ENCODE data around the gene SLCO1C1.
A peak's percentile ranks its signal among the peaks of the same experiment; 100 is the strongest.

The SLCO1C1 gene, protein sequence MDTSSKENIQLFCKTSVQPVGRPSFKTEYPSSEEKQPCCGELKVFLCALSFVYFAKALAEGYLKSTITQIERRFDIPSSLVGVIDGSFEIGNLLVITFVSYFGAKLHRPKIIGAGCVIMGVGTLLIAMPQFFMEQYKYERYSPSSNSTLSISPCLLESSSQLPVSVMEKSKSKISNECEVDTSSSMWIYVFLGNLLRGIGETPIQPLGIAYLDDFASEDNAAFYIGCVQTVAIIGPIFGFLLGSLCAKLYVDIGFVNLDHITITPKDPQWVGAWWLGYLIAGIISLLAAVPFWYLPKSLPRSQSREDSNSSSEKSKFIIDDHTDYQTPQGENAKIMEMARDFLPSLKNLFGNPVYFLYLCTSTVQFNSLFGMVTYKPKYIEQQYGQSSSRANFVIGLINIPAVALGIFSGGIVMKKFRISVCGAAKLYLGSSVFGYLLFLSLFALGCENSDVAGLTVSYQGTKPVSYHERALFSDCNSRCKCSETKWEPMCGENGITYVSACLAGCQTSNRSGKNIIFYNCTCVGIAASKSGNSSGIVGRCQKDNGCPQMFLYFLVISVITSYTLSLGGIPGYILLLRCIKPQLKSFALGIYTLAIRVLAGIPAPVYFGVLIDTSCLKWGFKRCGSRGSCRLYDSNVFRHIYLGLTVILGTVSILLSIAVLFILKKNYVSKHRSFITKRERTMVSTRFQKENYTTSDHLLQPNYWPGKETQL

GRCh38 chr12:20695232-20695631 is at the start of gene SLCO1C1:
TSS of gene SLCO1C1 (plus strand) at chr12:20695332. CDS start at chr12:20699577, 4,245 bp downstream.
- no peak within 1 kb of the TSS for H3K9ac ChIP-seq (ENCODE audit: low read depth, low read length)
- H3K79me2 ChIP-seq (ENCODE audit: insufficient read depth, low read length) = no peaks in the 10 kb centered on the region
- TF ChIP-seq EZH2 (IDR thresholded peaks at IDR 0.05; ENCODE audit: borderline replicate concordance, low read depth, low read length, severe bottlenecking) (no peak), CTCF (IDR thresholded peaks at IDR 0.05; ENCODE audit: borderline replicate concordance, extremely low read depth, low read length, poor library complexity, severe bottlenecking) (no peak)
- H3K27ac ChIP-seq (ENCODE audit: low read length) = no peak within 1 kb of the TSS
- H2AFZ ChIP-seq (ENCODE audit: low read depth, low read length) = no peak within 1 kb of the TSS
- no peaks in the 10 kb centered on the region for H3K27me3 ChIP-seq (ENCODE audit: insufficient read depth, low read length, poor library complexity)
- H3K9me3 ChIP-seq (ENCODE audit: insufficient read depth, low read length, severe bottlenecking) = no peaks in the 10 kb centered on the region
- no peak for DNase-seq
- H3K4me1 ChIP-seq (ENCODE audit: insufficient read depth, low read length) = no peaks in the 10 kb centered on the region
- H3K4me3 ChIP-seq (ENCODE audit: low read depth in 1 of 2, low read length in 2 of 2) = no peak within 1 kb of the TSS
- H3K36me3 ChIP-seq (ENCODE audit: insufficient read depth, low read length) = no peaks in the 10 kb centered on the region
- no peaks in the 10 kb centered on the region for H4K20me1 ChIP-seq (ENCODE audit: insufficient read depth, low read length)
- H3K4me2 ChIP-seq (ENCODE audit: insufficient read depth, low read length) = no peak within 1 kb of the TSS
- no peak for ATAC-seq (ENCODE audit: insufficient read depth, low read depth)

DNA sequence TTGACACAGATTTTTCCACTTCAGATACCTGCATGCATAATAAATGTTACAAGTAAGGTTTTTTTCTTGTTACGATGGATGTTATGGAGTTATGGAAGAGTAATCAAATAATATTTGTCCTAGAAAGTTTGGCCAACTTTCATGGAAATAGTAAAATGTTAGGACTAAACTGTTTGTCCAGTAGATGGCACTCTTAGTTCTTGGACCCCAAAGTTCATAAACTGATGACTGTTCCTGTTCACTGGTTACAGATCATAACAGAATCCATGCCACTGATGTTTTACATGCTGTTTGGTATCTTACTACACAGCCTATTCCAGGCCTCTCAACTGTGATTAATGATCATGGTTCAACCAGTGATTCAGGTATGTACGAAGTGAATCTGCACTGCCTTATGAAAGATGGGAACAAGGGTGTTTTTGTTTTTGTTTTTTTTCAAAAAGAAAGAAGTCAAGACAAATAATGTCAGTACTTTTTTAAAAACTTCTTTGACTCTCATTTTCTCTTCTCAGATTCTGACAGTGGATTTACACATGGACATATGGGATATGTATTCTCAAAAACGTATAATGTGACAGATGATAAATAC is 48.8 kb upstream of the SLCO1C1 start:
- Histone ChIP-seq H3K4me1 (ENCODE audit: insufficient read depth, low read length) (no peaks in the 10 kb centered on the region), H4K20me1 (ENCODE audit: insufficient read depth, low read length) (no peaks in the 10 kb centered on the region), H3K9ac (ENCODE audit: low read depth, low read length) (no peak overlapping the region), H3K79me2 (ENCODE audit: insufficient read depth, low read length) (no peaks in the 10 kb centered on the region), H3K36me3 (ENCODE audit: insufficient read depth, low read length) (no peaks in the 10 kb centered on the region), H3K27me3 (ENCODE audit: insufficient read depth, low read length, poor library complexity) (no peaks in the 10 kb centered on the region), H3K9me3 (ENCODE audit: insufficient read depth, low read length, severe bottlenecking) (no peaks in the 10 kb centered on the region), H3K4me2 (ENCODE audit: insufficient read depth, low read length) (no peak overlapping the region), H2AFZ (ENCODE audit: low read depth, low read length) (0 out of 2 replicates have a peak overlapping the region, but pooled peaks have one; percentile 27), H3K27ac (ENCODE audit: low read length) (no peak overlapping the region), H3K4me3 (ENCODE audit: low read depth in 1 of 2, low read length in 2 of 2) (no peak overlapping the region)
- DNase-seq (no peak), ATAC-seq (ENCODE audit: insufficient read depth, low read depth) (no peak)
- TF ChIP-seq EZH2 (IDR thresholded peaks at IDR 0.05; ENCODE audit: borderline replicate concordance, low read depth, low read length, severe bottlenecking) (no peak), CTCF (IDR thresholded peaks at IDR 0.05; ENCODE audit: borderline replicate concordance, extremely low read depth, low read length, poor library complexity, severe bottlenecking) (peak; percentile 71)

DNA sequence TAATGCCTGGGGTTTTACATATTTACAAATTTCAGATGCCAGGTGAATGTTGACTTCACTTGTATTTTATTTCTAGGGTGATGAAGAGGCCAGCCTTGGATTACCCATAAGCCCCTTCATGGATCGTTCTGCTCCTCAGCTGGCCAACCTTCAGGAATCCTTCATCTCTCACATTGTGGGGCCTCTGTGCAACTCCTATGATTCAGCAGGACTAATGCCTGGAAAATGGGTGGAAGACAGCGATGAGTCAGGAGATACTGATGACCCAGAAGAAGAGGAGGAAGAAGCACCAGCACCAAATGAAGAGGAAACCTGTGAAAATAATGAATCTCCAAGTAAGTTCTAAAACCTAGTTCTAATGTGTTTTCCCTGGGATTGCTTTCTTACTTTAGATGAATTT is 41.3 kb upstream of the SLCO1C1 start:
- no peak for TF ChIP-seq EZH2 (IDR thresholded peaks at IDR 0.05; ENCODE audit: borderline replicate concordance, low read depth, low read length, severe bottlenecking)
- TF ChIP-seq CTCF (IDR thresholded peaks at IDR 0.05; ENCODE audit: borderline replicate concordance, extremely low read depth, low read length, poor library complexity, severe bottlenecking) = no peak
- no peak overlapping the region for H3K27ac ChIP-seq (ENCODE audit: low read length)
- no peaks in the 10 kb centered on the region for H3K4me1 ChIP-seq (ENCODE audit: insufficient read depth, low read length)

More for the DNA sequence above, 41.3 kb upstream of the SLCO1C1 start:
- no peak overlapping the region for H3K9ac ChIP-seq (ENCODE audit: low read depth, low read length)
- H3K27me3 ChIP-seq (ENCODE audit: insufficient read depth, low read length, poor library complexity) = no peaks in the 10 kb centered on the region
- no peak overlapping the region for H3K4me2 ChIP-seq (ENCODE audit: insufficient read depth, low read length)
- no peak overlapping the region for H3K4me3 ChIP-seq (ENCODE audit: low read depth in 1 of 2, low read length in 2 of 2)
- no peak overlapping the region for H2AFZ ChIP-seq (ENCODE audit: low read depth, low read length)
- H3K79me2 ChIP-seq (ENCODE audit: insufficient read depth, low read length) = no peaks in the 10 kb centered on the region
- DNase-seq = no peak
- H4K20me1 ChIP-seq (ENCODE audit: insufficient read depth, low read length) = no peaks in the 10 kb centered on the region
- no peaks in the 10 kb centered on the region for H3K36me3 ChIP-seq (ENCODE audit: insufficient read depth, low read length)
- no peaks in the 10 kb centered on the region for H3K9me3 ChIP-seq (ENCODE audit: insufficient read depth, low read length, severe bottlenecking)
- no peak for ATAC-seq (ENCODE audit: insufficient read depth, low read depth)
